Measurements from ENCODE around the gene PSMD11.

PSMD11 gene

GRCh38 chr17:32482568-32483320 lies 38.4 kb downstream of the PSMD11 start:
- Mint-ChIP-seq H3K36me3 (ENCODE audit: low read depth) (peaks cover 50% of the 10 kb centered on the region), H3K27ac (peak overlapping the region; percentile 76), H3K4me3 (no peak overlapping the region)

GRCh38 chr17:32483451-32484019 lies 39.2 kb downstream of the PSMD11 start:
- H3K27ac Mint-ChIP-seq: no peak overlapping the region
- peaks cover 50% of the 10 kb centered on the region for H3K36me3 Mint-ChIP-seq (ENCODE audit: low read depth)
- H3K4me1 Mint-ChIP-seq (ENCODE audit: low read depth): peaks cover 15% of the 10 kb centered on the region
- no peak overlapping the region for H3K4me3 Mint-ChIP-seq
- H3K9me3 Mint-ChIP-seq: no peaks in the 10 kb centered on the region
- no peaks in the 10 kb centered on the region for H3K27me3 Mint-ChIP-seq

More at GRCh38 chr17:32482568-32483320, 38.4 kb downstream of the PSMD11 start:
- peaks cover 7% of the 10 kb centered on the region for H3K4me1 Mint-ChIP-seq (ENCODE audit: low read depth)
- no peaks in the 10 kb centered on the region for H3K27me3 Mint-ChIP-seq
- H3K9me3 Mint-ChIP-seq: no peaks in the 10 kb centered on the region

DNA sequence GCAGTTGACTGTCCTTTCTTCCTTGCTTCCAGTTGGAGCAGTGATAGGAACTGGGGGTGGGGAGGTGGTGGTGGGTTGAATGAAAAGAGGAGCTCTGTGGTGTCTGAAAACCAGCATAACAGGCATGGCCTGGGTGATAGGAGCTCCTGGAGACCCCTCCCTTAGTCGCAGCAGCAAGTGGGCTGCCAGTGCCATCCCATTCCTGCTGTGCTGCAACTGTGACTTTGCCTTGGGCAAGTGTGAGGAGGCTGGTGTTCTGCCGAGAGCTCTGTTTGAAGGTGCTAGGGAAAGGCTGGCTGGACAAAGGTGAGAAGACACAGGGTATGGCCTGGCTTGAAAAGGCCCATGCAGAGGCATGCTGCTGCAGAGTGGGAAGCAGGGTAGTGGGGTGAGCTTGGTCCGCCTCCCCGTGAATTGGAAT lies 39.7 kb downstream of the PSMD11 start:
- Mint-ChIP-seq H3K4me3 (no peak overlapping the region), H3K9me3 (no peaks in the 10 kb centered on the region), H3K27ac (no peak overlapping the region), H3K27me3 (no peaks in the 10 kb centered on the region), H3K4me1 (ENCODE audit: low read depth) (peaks cover 20% of the 10 kb centered on the region), H3K36me3 (ENCODE audit: low read depth) (peaks cover 50% of the 10 kb centered on the region)

DNA sequence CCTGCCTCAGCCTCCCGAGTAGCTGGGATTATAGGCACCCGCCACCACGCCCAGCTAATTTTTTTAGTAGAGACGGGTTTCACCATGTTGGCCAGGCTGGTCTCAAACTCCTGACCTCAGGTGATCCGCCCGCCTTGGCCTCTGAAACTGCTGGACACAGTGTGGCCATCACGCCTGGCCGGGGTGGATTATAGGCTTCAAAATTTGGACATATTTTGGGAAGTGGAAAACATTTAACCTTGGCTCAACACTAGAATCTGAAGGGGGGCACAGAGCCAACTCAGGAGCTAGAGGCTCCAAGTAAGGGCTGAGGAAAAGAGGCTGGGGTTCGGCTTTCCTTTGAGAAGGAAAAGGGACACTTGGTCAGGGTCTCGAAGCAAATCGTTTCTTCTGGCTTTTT lies 40.3 kb downstream of the PSMD11 start:
- Mint-ChIP-seq H3K4me3 (no peak overlapping the region), H3K36me3 (ENCODE audit: low read depth) (peaks cover 51% of the 10 kb centered on the region), H3K4me1 (ENCODE audit: low read depth) (peaks cover 26% of the 10 kb centered on the region), H3K9me3 (no peaks in the 10 kb centered on the region), H3K27me3 (no peaks in the 10 kb centered on the region), H3K27ac (no peak overlapping the region)

DNA sequence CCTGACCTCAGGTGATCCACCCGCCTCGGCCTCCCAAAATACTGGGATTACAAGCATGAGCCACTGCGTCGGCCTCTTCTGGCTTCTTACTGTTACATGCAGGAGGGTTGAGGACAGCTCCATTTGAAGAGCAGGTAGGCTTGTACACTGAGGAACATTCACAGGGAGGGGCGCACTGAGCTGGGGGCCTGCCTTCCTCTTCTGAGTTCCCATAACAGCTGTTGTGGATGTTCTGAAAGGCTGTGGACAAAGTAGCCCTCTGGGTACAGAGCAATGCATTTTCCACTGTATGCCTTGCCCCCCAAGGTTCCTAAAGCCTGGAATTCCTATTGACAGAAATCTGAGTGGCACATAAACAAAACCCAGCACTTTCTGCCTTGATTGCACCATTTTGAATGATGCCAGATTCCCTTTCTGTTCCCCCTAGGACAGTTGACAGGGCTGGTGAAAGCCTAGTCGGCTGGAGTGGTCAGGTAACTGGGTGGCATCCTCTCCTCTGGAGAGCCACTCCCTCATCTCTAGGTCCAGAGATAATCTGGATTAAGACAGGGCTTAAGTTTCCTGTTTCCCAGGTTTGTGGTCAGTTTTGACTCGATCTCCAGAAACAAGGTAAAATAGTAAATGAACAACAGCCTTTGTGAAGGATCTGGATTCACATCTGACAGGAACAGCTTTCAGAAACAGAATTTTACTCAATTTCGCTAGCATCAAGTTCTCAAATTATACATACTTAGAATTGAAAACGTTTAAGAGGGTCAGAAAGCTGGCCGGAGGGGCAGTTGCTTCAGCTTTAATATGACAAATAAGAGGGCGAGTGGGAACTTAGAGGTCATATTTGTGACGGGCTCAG lies 41.2 kb downstream of the PSMD11 start:
- Mint-ChIP-seq H3K4me3 (peak overlapping the region; percentile 69), H3K27me3 (no peaks in the 10 kb centered on the region), H3K36me3 (ENCODE audit: low read depth) (peaks cover 52% of the 10 kb centered on the region), H3K27ac (peak overlapping the region; percentile 61), H3K4me1 (ENCODE audit: low read depth) (peaks cover 33% of the 10 kb centered on the region), H3K9me3 (no peaks in the 10 kb centered on the region)

- Mint-ChIP-seq H3K36me3 (ENCODE audit: low read depth) (peaks cover 50% of the 10 kb centered on the region), H3K9me3 (no peaks in the 10 kb centered on the region), H3K27ac (peak overlapping the region; percentile 61), H3K4me1 (ENCODE audit: low read depth) (peaks cover 40% of the 10 kb centered on the region), H3K27me3 (no peaks in the 10 kb centered on the region), H3K4me3 (peak overlapping the region; percentile 69)
Measured at GRCh38 chr17:32486111-32486700, 41.9 kb downstream of the PSMD11 start.

DNA sequence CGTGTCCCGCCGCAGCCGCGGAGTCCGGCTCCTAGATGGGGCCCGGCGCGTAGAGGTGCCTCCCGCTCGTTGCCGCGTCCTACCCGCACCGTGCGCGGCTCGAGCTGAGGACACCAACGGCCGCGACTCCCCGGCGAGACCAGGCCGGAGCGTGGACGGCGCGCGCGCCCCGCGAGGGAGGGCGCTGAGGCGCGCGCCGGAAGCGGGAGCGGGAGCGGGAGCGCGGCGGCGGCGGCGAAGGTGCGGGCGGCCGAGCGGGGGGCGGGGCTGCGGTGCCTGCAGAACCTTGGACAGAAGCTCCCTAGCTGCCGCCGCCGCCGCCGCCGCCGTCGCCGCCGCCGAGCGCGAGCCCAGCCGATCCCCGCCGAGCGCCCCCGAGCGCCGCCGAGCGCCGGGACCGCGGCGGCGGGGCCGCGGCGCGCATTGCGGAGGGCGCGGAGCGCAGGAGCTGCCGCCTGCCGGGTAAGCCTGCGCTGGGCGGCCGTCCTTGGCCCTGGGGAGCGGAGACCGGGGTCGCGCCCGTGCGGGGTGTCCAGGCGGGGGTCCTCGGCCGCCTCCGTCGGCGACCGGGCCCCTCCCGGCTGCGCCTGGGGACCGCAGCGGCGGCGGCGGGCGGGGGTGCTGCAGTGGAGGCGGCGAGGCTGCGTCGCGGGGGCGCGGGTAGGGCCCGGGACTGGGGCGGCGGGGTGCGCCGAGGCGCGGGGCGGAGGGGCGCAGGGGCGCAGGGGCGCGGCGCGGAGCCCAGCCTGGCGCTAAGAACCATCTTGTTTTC lies 42.6 kb downstream of the PSMD11 start, which contains the start of gene CDK5R1:
TSS of gene CDK5R1 (plus strand) at position 293 of the 772 bp plus-strand sequence. CDS start 628 bp downstream, outside the sequence.
- H3K36me3 Mint-ChIP-seq (ENCODE audit: low read depth): peaks cover 44% of the 10 kb centered on the region
- peak within 1 kb of the TSS; percentile 92 for H3K27ac Mint-ChIP-seq
- no peaks in the 10 kb centered on the region for H3K9me3 Mint-ChIP-seq
- H3K4me1 Mint-ChIP-seq (ENCODE audit: low read depth): peaks cover 47% of the 10 kb centered on the region
- peak within 1 kb of the TSS; percentile 98 for H3K4me3 Mint-ChIP-seq
- H3K27me3 Mint-ChIP-seq: no peaks in the 10 kb centered on the region

GRCh38 chr17:32487473-32488176 lies 43.3 kb downstream of the PSMD11 start:
- Mint-ChIP-seq H3K4me1 (ENCODE audit: low read depth) (peaks cover 54% of the 10 kb centered on the region), H3K27me3 (no peaks in the 10 kb centered on the region), H3K27ac (peak overlapping the region; percentile 92), H3K36me3 (ENCODE audit: low read depth) (peaks cover 37% of the 10 kb centered on the region), H3K9me3 (no peaks in the 10 kb centered on the region), H3K4me3 (peak overlapping the region; percentile 98)

- Mint-ChIP-seq H3K27me3 (no peaks in the 10 kb centered on the region), H3K27ac (peak overlapping the region; percentile 92), H3K4me1 (ENCODE audit: low read depth) (peaks cover 60% of the 10 kb centered on the region), H3K9me3 (no peaks in the 10 kb centered on the region), H3K36me3 (ENCODE audit: low read depth) (peaks cover 35% of the 10 kb centered on the region), H3K4me3 (peak overlapping the region; percentile 98)
Measured at GRCh38 chr17:32488177-32488542, 43.9 kb downstream of the PSMD11 start.

- H3K4me3 Mint-ChIP-seq: peak overlapping the region; percentile 98
- no peaks in the 10 kb centered on the region for H3K9me3 Mint-ChIP-seq
- H3K27me3 Mint-ChIP-seq: no peaks in the 10 kb centered on the region
- peaks cover 65% of the 10 kb centered on the region for H3K4me1 Mint-ChIP-seq (ENCODE audit: low read depth)
- H3K36me3 Mint-ChIP-seq (ENCODE audit: low read depth): peaks cover 35% of the 10 kb centered on the region
- peak overlapping the region; percentile 92 for H3K27ac Mint-ChIP-seq
Measured at GRCh38 chr17:32488604-32489180, 44.4 kb downstream of the PSMD11 start.

DNA sequence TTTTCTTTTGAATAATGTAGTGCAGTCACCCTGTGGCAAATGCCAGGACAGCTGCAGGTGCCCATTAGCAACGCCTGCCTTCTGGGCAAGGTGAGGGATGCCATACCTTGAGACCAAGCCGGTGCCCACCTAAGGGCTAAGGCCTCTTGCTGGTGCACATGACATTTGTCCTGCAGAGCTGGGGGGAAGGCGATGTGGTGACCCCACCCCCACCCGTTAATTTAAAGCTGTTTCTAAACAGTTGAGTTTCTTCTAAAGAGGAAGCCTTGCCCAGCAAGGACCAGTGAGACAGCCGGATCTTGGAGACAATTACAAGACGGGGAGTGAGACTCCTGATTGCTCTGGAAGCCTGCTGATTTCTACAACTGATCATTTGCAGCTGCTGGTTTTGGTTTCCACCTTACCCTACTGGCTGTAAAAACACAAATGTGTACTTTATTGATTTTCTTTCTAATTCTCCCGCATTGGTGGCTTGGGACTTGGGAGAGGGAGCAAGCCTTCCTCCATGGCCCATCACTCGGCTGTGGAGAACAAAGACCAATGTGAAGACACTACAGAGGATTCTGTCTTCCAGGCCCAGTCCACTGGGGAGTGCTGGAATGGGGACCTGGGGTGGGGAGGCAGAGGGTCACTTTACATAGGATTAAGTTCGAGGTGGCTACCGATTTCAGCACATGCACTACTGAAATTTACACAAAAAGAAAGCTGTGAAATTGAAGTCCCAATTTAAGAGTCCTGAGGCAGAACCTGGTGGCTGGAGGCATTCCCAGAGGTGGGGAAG lies 45.2 kb downstream of the PSMD11 start:
- peaks cover 66% of the 10 kb centered on the region for H3K4me1 Mint-ChIP-seq (ENCODE audit: low read depth)
- H3K36me3 Mint-ChIP-seq (ENCODE audit: low read depth): peaks cover 35% of the 10 kb centered on the region
- peak overlapping the region; percentile 45 for H3K27ac Mint-ChIP-seq
- H3K9me3 Mint-ChIP-seq: no peaks in the 10 kb centered on the region
- peak overlapping the region; percentile 98 for H3K4me3 Mint-ChIP-seq
- H3K27me3 Mint-ChIP-seq: no peaks in the 10 kb centered on the region

- peak overlapping the region; percentile 81 for H3K27ac Mint-ChIP-seq
- peaks cover 66% of the 10 kb centered on the region for H3K4me1 Mint-ChIP-seq (ENCODE audit: low read depth)
- peaks cover 35% of the 10 kb centered on the region for H3K36me3 Mint-ChIP-seq (ENCODE audit: low read depth)
- no peaks in the 10 kb centered on the region for H3K27me3 Mint-ChIP-seq
- H3K9me3 Mint-ChIP-seq: no peaks in the 10 kb centered on the region
- H3K4me3 Mint-ChIP-seq: peak overlapping the region; percentile 98
Measured at GRCh38 chr17:32490101-32490482, 45.8 kb downstream of the PSMD11 start.

Data from stimulated activated naive CD8-positive, alpha-beta T cell treated with anti-CD3 and anti-CD28 coated beads, Interleukin-15, Interleukin-2, amounts not matched to agents 100 ng/mL and 50 ng/mL, for 24 hours (primary cell).